Neural progenitor cell (in vitro differentiated cells): ENCODE measurements around the gene ELANE. TPM values are rescaled to one million over a fixed set of nuclear protein-coding genes. Genes with fewer than 3 reads are reported as not detected.
"Not testable (repeated sequence)": the region's sequence is repeated elsewhere in the genome, so short reads cannot be mapped to it uniquely, and the experiment has no call there.

Experiments
- DNase-seq: peaks from one replicate; pipeline ENCODE4 v3.0.0-alpha.2; 2016; ENCODE audit warnings: low spot score
- H2AFZ ChIP-seq: fragments of 200-600 bp; sonication (generic); replicated peaks from 2 replicates; pipeline ENCODE4 v1.6.1; 2016; ENCODE audit warnings: antibody characterized with exemption
- H3F3A ChIP-seq: fragments of 200-600 bp; sonication (generic); 2 replicates; pipeline ENCODE4 v1.6.1; 2016; ENCODE audit warnings: antibody characterized with exemption, low read depth
- H3K27ac ChIP-seq: fragments of 200-600 bp; sonication (generic); 2 replicates; pipeline ENCODE4 v1.5.1; 2016; ENCODE audit warnings: mild to moderate bottlenecking
- H3K27me3 ChIP-seq: fragments of 200-600 bp; sonication (generic); 2 replicates; pipeline ENCODE4 v1.6.1; 2016; ENCODE audit warnings: mild to moderate bottlenecking, moderate library complexity
- H3K36me3 ChIP-seq: fragments of 200-600 bp; sonication (generic); 2 replicates; pipeline ENCODE4 v1.5.1; 2016
- H3K4me1 ChIP-seq: fragments of 200-600 bp; sonication (generic); 2 replicates; pipeline ENCODE4 v1.6.1; 2016; ENCODE audit warnings: mixed run types
- H3K4me2 ChIP-seq: fragments of 200-600 bp; sonication (generic); 2 replicates; pipeline ENCODE4 v1.6.1; 2016
- H3K4me3 ChIP-seq: fragments of 200-600 bp; sonication (generic); 2 replicates; pipeline ENCODE4 v1.5.1; 2016
- H3K79me2 ChIP-seq: fragments of 200-600 bp; sonication (generic); 2 replicates; pipeline ENCODE4 v1.6.1; 2016; ENCODE audit warnings: low read depth
- H3K9ac ChIP-seq: fragments of 200-600 bp; sonication (generic); 2 replicates; pipeline ENCODE4 v1.6.1; 2016
- H3K9me3 ChIP-seq: fragments of 200-600 bp; sonication (generic); 2 replicates; pipeline ENCODE4 v1.5.1; 2016; ENCODE audit warnings: low read depth
- H4K20me1 ChIP-seq: fragments of 200-600 bp; sonication (generic); 2 replicates; pipeline ENCODE4 v1.6.1; 2016; ENCODE audit warnings: low read depth
- H3K27ac Mint-ChIP-seq: 3 replicates; pipeline ENCODE4 v1.8.0; 2021; ENCODE audit warnings: mixed read lengths
- H3K27me3 Mint-ChIP-seq: 2 replicates; pipeline ENCODE4 v1.8.0; 2022; ENCODE audit warnings: low read depth, mild to moderate bottlenecking, inconsistent platforms, moderate library complexity, mixed read lengths; ENCODE audit not compliant: insufficient read depth
- H3K36me3 Mint-ChIP-seq: 3 replicates; pipeline ENCODE4 v1.8.0; 2021; ENCODE audit warnings: mixed read lengths
- H3K4me1 Mint-ChIP-seq: 3 replicates; pipeline ENCODE4 v1.8.0; 2021; ENCODE audit warnings: mixed read lengths
- H3K4me3 Mint-ChIP-seq: 3 replicates; pipeline ENCODE4 v1.8.0; 2021; ENCODE audit warnings: mild to moderate bottlenecking, moderate library complexity, mixed read lengths
- H3K9me3 Mint-ChIP-seq: 3 replicates; pipeline ENCODE4 v1.8.0; 2020; ENCODE audit warnings: mixed read lengths
- CTCF ChIP-seq: fragments of 200-600 bp; sonication (generic); IDR thresholded peaks from 2 replicates; pipeline ENCODE4 v1.5.1; 2017; ENCODE audit warnings: antibody characterized with exemption, mild to moderate bottlenecking
- EZH2 ChIP-seq: fragments of 200-600 bp; sonication (generic); IDR thresholded peaks from 2 replicates; pipeline ENCODE4 v1.6.1; 2017; ENCODE audit warnings: antibody characterized with exemption, mild to moderate bottlenecking, moderate library complexity
- EZH2phosphoT487 ChIP-seq: fragments of 200-600 bp; sonication (generic); IDR thresholded peaks from 2 replicates; pipeline ENCODE4 v1.6.1; 2017; ENCODE audit warnings: antibody characterized with exemption
- total RNA-seq: library from RNA; depleted of rRNA; stranded (reverse); fragments of >200 nt; gene quantifications from 2 replicates; pipeline ENCODE4 v1.2.3, GENCODE V29; 2015; ENCODE audit warnings: low replicate concordance

Gene ELANE
- total RNA-seq, 1 donor from 2014 or later = not detected

DNA sequence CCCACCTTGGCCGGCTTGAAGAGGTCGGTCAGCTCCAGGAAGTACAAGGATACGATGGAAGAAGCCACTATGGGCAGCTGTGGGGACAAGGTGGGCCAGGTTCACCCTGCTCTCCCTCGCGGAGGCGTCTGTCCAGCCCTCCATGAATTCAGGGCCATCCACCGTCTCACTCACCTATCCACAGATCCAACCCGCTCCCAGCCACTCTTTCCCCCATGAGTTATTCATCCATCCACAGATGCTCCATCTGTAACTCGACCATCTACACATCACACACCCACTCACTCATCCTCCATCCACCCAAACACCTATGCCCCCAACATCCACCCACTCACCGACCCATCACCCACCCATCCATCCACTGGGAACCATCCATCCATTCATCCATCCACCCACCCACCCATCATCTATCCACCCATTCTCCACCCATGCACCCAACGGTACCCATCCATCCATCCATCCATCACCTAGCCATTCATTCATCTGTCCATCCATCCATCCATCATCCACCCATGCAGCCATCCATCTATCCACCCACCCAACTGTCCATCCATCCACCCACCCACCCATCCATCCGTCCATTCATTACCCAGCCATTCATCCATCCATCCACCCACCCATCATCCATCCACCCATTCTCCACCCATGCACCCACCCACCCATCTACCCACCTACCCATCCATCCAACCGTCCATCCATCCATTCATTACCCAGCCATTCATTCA is 36.2 kb upstream of the ELANE start:
- Histone ChIP-seq H3K27me3 (no peaks in the 10 kb centered on the region), H3K4me2 (no peak overlapping the region), H3K36me3 (no peaks in the 10 kb centered on the region), H4K20me1 (peaks cover 50% of the 10 kb centered on the region), H3F3A (peaks cover 24% of the 10 kb centered on the region), H3K9ac (no peak overlapping the region), H3K4me1 (no peaks in the 10 kb centered on the region), H2AFZ (no peak overlapping the region), H3K79me2 (peaks cover 42% of the 10 kb centered on the region), H3K9me3 (no peaks in the 10 kb centered on the region), H3K4me3 (no peak overlapping the region), H3K27ac (no peak overlapping the region)
- Mint-ChIP-seq H3K4me1 (peaks cover 10% of the 10 kb centered on the region), H3K9me3 (peaks cover 2% of the 10 kb centered on the region), H3K27ac (no peak overlapping the region), H3K4me3 (peak overlapping the region; percentile 62), H3K36me3 (peaks cover 25% of the 10 kb centered on the region), H3K27me3 (peaks cover 18% of the 10 kb centered on the region)
- no peak for DNase-seq
- no peak for TF ChIP-seq EZH2
- no peak for TF ChIP-seq CTCF
- TF ChIP-seq EZH2phosphoT487 = no peak

GRCh38 chr19:816500-816857 is 35.6 kb upstream of the ELANE start:
- H3K36me3 Mint-ChIP-seq = peaks cover 22% of the 10 kb centered on the region
- Histone ChIP-seq H3K9me3 (no peaks in the 10 kb centered on the region), H3K27me3 (no peaks in the 10 kb centered on the region), H3K4me1 (no peaks in the 10 kb centered on the region), H3K4me3 (no peak overlapping the region), H2AFZ (no peak overlapping the region), H4K20me1 (peaks cover 45% of the 10 kb centered on the region), H3K79me2 (peaks cover 48% of the 10 kb centered on the region), H3K27ac (no peak overlapping the region), H3K4me2 (no peak overlapping the region), H3F3A (peaks cover 19% of the 10 kb centered on the region), H3K36me3 (no peaks in the 10 kb centered on the region), H3K9ac (no peak overlapping the region)
- TF ChIP-seq CTCF (no peak), EZH2 (no peak), EZH2phosphoT487 (no peak)
- no peak overlapping the region for H3K4me3 Mint-ChIP-seq
- H3K4me1 Mint-ChIP-seq = peaks cover 10% of the 10 kb centered on the region
- no peak for DNase-seq
- H3K27ac Mint-ChIP-seq = no peak overlapping the region
- H3K27me3 Mint-ChIP-seq = peaks cover 18% of the 10 kb centered on the region
- peaks cover 2% of the 10 kb centered on the region for H3K9me3 Mint-ChIP-seq

GRCh38 chr19:820212-820611 is 31.9 kb upstream of the ELANE start:
- Mint-ChIP-seq H3K27me3 (peaks cover 16% of the 10 kb centered on the region), H3K4me3 (peak overlapping the region; percentile 87), H3K4me1 (peaks cover 20% of the 10 kb centered on the region), H3K36me3 (peaks cover 12% of the 10 kb centered on the region)
- H3K27ac Mint-ChIP-seq, H2AFZ ChIP-seq, H3K27ac ChIP-seq, H3K9me3 Mint-ChIP-seq, DNase-seq, H3K9ac ChIP-seq, H3K9me3 ChIP-seq, H3K36me3 ChIP-seq, H3K27me3 ChIP-seq: not testable (repeated sequence)
- Histone ChIP-seq H3K79me2 (peaks cover 51% of the 10 kb centered on the region), H3K4me3 (peak overlapping the region; percentile 99), H3F3A (peaks cover 23% of the 10 kb centered on the region), H4K20me1 (peaks cover 33% of the 10 kb centered on the region), H3K4me1 (peaks cover 16% of the 10 kb centered on the region), H3K4me2 (peak overlapping the region; percentile 93)

DNA sequence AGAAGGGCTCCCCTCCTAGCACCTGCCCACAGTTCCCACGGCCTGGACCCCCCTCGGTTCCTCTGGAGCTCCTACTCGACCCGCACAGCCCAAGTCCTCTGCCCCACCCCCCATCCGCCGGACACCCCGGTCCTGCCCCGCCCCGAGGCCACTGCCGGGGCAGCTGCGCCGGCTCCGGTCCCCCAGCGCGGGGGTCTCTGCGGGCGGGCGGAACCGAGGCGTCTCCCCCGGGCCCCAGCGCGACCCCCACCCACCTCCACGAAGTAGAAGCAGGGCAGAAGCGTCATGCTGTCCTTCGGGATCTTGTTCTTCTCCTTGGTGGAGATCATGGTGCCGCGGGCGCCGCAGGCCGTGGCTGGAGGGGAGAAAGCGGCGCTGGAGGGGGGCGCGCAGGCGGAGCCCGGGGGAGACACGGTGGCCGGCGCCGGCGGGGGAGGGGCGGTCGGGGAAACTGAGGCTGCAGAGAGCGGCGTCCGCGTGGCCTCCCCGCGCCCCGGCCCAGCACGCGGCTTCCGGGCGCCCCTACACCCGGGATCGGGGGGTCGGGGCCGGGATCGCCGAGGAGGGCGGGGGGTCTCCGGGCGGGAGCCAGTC is 30.8 kb upstream of the ELANE start:
- peaks cover 23% of the 10 kb centered on the region for H3F3A ChIP-seq
- peaks cover 6% of the 10 kb centered on the region for H3K36me3 Mint-ChIP-seq
- H4K20me1 ChIP-seq = peaks cover 30% of the 10 kb centered on the region
- H2AFZ ChIP-seq = peak overlapping the region; percentile 50
- TF ChIP-seq EZH2phosphoT487 = no peak
- no peak for TF ChIP-seq CTCF
- TF ChIP-seq EZH2 = no peak
- peaks cover 16% of the 10 kb centered on the region for H3K4me1 ChIP-seq
- H3K4me2 ChIP-seq = peak overlapping the region; percentile 93
- no peaks in the 10 kb centered on the region for H3K36me3 ChIP-seq
- H3K4me3 Mint-ChIP-seq = peak overlapping the region; percentile 87
- peaks cover 50% of the 10 kb centered on the region for H3K79me2 ChIP-seq
- peaks cover 12% of the 10 kb centered on the region for H3K27me3 Mint-ChIP-seq
- no peaks in the 10 kb centered on the region for H3K27me3 ChIP-seq
- no peaks in the 10 kb centered on the region for H3K9me3 Mint-ChIP-seq
- no peak overlapping the region for H3K27ac ChIP-seq
- peak overlapping the region; percentile 59 for H3K9ac ChIP-seq
- no peak overlapping the region for H3K27ac Mint-ChIP-seq
- DNase-seq = peak; percentile 63
- H3K4me3 ChIP-seq = peak overlapping the region; percentile 99
- no peaks in the 10 kb centered on the region for H3K9me3 ChIP-seq
- peaks cover 16% of the 10 kb centered on the region for H3K4me1 Mint-ChIP-seq
